ENCODE results near the gene SFTA2.

DNA sequence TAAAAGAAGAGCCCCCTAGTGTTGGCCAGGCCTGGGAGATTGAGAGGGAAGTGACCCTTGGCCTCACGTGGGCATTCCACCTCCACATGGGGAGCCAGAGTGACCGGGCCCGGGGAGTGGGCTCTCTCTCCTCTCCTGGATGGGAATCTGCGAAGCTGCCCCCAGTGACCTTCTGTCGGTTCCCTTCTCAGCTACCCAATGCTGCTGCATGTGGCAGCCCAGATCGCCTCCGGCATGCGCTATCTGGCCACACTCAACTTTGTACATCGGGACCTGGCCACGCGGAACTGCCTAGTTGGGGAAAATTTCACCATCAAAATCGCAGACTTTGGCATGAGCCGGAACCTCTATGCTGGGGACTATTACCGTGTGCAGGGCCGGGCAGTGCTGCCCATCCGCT, 34.1 kb downstream of the SFTA2 start:
- TF ChIP-seq CTCF (IDR thresholded peaks at IDR 0.05) (no peak), EP300 (IDR thresholded peaks at IDR 0.05) (no peak)
